SK-MEL-5 (cell line): ENCODE data around the gene EIF5AL1. TPM values are rescaled to one million over a fixed set of nuclear protein-coding genes. Genes with fewer than 3 reads are reported as not detected.
"Not testable (repeated sequence)": the region's sequence is repeated elsewhere in the genome, so short reads cannot be mapped to it uniquely, and the experiment has no call there.

ENCODE experiments used
- DNase-seq: peaks from one replicate; pipeline ENCODE4 v3.0.0-alpha.2; 2016; ENCODE audit warnings: low read depth, low spot score
- in situ Hi-C: cut with HindIII; loops from 2 replicates; pipeline ENCODE4 v1.10.0; 2016; ENCODE audit warnings: low sequenced_read_pairs, high pct_unique_total_duplicates, low pct_unique_long_range_greater_than_20kb
- total RNA-seq: library from RNA; depleted of rRNA; stranded (reverse); fragments of >200 nt; shearing (Covaris generic); gene quantifications from 2 replicates; pipeline ENCODE4 v1.2.3, GENCODE V29; 2014

Gene EIF5AL1
- total RNA-seq, 1 experiment from 2014 or later: 0.58 TPM

- in situ Hi-C loops: no loop called here
- DNase-seq: peak; percentile 18
These were observed 9.6 kb upstream of the EIF5AL1 start for GRCh38 chr10:79502561-79503309.

DNA sequence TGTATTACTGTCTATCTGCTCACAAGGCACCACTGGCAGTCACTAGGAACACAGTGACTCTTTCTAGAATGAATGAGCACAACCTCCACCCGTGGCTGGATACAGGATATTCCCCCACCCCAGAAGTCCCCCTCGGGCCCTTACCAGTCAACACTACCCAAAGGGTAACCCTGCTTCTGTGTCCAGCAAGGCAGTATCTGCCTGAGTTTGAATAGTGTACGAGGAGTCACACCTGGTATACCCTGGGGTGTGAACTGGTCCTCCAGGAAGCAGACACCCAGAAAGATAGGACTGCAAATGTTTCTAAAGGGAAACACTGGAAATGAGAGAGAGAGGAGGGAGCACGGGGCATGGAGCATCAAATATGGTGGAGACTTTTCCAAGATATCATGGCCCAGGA, 8.5 kb upstream of the EIF5AL1 start:
- DNase-seq, in situ Hi-C loops: not testable (repeated sequence)

DNA sequence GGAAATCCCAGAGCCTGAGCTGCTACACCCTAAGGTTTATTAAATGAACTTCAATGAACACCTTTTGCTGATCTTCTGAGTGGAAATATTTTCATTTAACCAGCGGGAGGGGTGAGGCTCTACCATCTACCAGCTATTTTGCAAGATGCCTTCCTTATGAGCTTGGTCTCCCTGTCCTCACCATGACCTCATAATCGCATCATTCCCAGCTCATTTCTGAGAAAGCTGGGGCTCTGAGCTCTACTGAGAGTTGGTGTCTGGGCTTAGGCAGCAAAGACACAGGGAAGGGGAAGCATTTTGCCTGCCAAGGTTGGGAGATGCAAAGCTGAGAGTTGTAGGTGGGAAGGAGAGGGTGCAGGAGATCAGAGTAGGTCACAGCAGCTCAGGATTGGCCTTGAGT, 7.8 kb upstream of the EIF5AL1 start:
- in situ Hi-C loops: not testable (repeated sequence)

DNA sequence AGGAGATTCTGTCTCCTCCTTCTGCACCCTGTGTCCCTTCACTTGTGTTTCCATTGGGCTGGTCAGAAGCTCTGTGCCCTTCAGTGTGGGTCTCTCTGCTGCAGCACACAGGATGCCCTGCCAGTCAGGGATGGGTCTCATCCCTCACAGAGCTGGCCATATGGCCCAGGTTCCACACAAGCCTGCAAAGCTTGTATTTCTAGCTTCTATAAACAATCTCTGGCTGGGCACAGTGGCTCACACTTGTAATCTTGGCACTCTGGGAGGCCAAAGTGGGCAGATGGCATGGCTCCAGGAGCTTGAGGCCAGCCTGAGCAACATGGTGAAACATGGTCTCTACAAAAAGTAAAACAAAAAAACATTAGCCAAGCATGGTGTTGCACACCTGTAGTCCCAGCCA, 7.0 kb upstream of the EIF5AL1 start:
- in situ Hi-C loops, DNase-seq: not testable (repeated sequence)

More for the DNA sequence above, 7.8 kb upstream of the EIF5AL1 start:
- not testable (repeated sequence) for DNase-seq

- DNase-seq: no peak
- in situ Hi-C loops: no loop called here
These were observed 6.5 kb upstream of the EIF5AL1 start for GRCh38 chr10:79505829-79506228.

GRCh38 chr10:79507440-79508167, 4.7 kb upstream of the EIF5AL1 start:
- DNase-seq: no peak
- in situ Hi-C loops: no loop called here

DNA sequence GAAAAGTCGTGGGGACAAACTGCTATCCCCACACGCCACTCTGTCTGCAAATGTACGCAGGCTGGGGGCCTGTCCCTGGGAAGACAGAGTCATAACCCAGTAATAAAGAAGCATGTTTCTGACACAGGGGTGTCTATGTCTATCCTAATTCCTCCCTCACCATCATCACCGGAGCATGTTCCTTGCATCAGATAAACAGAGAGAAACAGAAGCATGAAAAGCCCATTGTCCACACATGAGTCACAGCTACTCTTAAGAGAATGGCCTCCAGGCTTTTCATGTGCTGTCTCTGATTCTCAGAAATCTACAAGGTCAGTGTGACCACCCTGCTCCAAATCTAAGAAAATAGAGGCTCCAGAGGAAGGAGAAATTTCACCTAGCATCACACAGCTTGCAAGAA, 4.1 kb upstream of the EIF5AL1 start:
- in situ Hi-C loops: not testable (repeated sequence)
- DNase-seq: peak; percentile 22

DNA sequence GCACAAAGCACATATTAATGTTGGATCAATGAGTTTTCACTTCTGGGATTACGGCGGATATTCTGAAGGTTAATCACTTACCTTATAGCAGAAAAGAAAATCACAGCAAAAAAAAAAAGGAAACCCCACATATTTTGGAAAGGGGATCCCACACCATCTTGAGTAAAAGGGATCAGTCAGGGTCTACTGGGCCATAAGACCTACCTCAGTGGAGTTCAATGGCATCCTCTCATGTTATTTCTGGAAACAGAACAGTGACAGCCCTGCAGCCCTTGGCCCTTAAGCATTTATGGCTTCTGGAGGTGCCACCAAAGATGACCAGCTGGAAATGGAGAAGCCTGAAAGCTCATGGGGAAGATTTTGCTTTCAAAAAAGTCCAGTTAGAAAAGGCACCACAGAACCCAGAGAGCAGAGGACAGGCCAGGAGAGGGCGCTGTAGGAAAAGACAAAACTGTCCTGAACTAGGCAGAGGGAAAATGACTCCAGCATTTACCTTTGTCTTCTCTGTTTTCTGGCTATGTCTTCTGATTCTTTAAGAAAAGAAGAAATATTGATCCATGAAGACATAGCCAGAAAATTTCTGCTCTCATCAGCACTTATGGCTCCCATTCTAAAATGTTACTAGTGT, 2.9 kb upstream of the EIF5AL1 start:
- DNase-seq, in situ Hi-C loops: not testable (repeated sequence)

GRCh38 chr10:79509934-79510508, 2.3 kb upstream of the EIF5AL1 start:
- in situ Hi-C loops, DNase-seq: not testable (repeated sequence)

GRCh38 chr10:79516532-79517205, 4.3 kb downstream of the EIF5AL1 start:
- in situ Hi-C loops: not testable (repeated sequence)
- peak; percentile 22 for DNase-seq

DNA sequence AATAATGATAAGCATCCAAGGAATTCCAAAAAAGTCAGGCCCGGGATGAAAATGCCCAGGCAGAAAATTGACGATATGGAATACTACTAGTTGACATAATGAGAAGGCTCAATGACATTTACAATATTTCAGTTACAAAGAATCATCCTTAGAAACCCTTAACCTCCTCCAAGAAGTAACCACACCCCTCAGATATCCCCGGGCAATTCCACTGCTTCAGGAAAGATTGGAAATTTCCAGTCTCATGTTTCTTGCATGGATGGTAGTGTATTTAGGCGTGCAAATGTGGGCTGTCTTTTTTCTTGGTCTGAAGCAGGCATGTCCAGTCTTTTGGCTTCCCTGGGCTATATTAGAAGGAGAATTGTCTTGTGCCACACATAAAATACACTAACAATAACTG, 5.2 kb downstream of the EIF5AL1 start:
- DNase-seq, in situ Hi-C loops: not testable (repeated sequence)

DNA sequence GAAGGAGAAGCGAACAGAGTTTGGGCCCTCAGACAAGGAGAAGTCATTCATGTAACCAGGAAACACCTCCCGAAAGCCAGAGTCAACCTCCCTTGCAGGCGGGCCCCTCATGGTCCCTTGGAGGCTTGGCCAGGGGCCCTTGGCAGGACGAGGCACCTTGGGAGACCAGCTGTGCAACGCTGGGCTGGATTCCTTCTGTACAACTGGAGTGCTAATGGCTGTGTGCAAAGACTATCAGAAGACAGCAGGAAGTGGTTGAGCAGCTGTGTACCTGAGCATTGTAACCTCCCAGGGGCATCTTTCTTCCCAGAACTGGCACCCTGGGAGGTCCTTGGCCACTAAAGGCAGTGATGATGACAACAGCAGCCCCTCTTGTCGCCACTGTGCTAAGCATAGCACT, 9.4 kb downstream of the EIF5AL1 start:
- DNase-seq, in situ Hi-C loops: not testable (repeated sequence)

DNA sequence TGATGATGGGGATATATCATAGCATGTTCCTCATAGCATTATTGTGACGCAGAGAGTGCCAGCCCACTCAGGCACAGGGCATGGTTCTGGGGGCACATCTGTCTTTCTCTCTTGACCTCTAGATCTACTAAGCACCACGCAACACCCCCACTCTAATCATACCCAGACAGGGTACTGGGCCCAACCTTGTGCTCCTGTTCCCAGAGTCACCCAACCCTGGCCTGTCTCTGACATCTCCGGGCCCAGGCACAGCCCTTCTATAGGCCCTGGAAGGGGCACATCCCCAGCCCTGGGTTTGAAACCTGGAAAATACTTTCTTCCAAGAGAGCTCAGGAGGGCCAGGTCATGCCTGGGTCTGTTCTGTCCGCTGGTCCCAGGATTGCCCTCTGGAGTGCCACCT, 10.1 kb downstream of the EIF5AL1 start:
- in situ Hi-C loops, DNase-seq: not testable (repeated sequence)

GRCh38 chr10:79523157-79523853, 11.0 kb downstream of the EIF5AL1 start:
- DNase-seq, in situ Hi-C loops: not testable (repeated sequence)

GRCh38 chr10:79525049-79525710, 12.8 kb downstream of the EIF5AL1 start:
- DNase-seq, in situ Hi-C loops: not testable (repeated sequence)

DNA sequence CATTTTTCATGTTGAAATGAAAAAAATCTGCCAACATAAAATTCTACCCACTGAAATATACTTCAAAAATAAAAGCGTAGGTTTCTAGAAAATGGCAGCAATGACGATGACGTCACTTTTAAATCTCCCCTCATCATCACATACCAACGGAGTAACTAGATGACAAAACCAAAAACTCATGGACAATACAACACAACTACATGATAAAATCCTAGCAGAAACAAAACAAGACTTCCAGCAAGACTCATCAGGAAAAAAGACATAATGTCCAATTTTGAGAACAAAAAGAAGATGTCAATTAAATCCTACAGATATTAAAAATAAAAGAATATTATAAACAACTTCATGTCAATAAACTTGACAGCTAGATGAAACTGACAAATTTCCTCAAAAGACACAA, 15.9 kb downstream of the EIF5AL1 start:
- DNase-seq, in situ Hi-C loops: not testable (repeated sequence)
